Skin epidermis (tissue), 12 donors: ENCODE results near the gene ZNF451.
A peak's percentile ranks its signal among the peaks of the same experiment; 100 is the strongest.

Source experiments
- H3K27ac ChIP-seq, 21 experiments: fragments of 200-600 bp; sonication (generic) in 11 of 21; one replicate each; pipeline ENCODE4 v1.5.0; 2020; ENCODE audit warnings: mild to moderate bottlenecking in 3 of 21, inconsistent platforms in 2 of 21, moderate library complexity in 2 of 21
- H3K4me3 ChIP-seq, 7 experiments: fragments of 200-600 bp; sonication (generic) in 2 of 7; one replicate each; pipeline ENCODE4 v1.5.0; 2020; ENCODE audit warnings: inconsistent platforms in 2 of 7, mild to moderate bottlenecking in 2 of 7, moderate library complexity in 1 of 7

The ZNF451 gene

DNA sequence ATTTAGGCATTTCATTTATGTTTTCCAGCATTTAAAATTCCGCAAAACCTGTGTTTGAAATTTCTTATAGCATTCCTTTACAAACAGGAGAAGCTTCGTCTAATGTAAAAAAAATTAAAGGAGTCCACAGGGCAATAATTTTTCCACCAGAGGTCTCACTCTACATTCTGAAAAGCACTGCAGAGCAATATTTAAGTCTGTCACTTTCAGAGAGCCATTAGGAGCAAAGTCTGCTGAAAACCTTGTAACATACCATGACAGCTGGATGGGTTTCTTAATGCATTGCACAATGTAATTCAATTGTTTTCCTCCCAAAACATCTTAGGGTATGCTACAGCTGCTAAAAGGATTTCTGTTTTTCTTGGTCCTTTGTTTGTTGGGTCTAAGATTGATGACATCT, 100.2 kb downstream of the ZNF451 start:
- H3K4me3 ChIP-seq: no peak overlapping the region
- H3K27ac ChIP-seq: no peak overlapping the region

DNA sequence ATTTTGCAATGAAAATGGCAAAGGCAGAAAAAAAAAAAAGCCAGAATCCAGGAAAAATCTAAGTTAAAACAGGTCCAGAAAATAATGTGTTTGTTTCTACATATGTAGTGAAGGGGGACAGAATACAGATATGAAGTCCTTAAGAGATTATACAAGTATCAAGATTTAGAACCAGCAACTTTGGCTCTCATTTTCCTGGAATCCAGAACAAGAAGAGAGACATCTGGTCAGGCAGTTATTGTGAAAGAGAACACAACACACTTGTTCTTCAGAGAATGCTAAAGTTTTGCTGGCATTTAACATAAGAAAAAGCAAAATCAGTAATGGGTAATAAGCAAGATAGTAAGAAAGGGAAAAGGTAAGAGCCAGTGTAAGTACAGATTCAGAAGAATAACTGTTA, 103.2 kb downstream of the ZNF451 start:
- H3K4me3 ChIP-seq: no peak overlapping the region
- H3K27ac ChIP-seq: no peak overlapping the region

DNA sequence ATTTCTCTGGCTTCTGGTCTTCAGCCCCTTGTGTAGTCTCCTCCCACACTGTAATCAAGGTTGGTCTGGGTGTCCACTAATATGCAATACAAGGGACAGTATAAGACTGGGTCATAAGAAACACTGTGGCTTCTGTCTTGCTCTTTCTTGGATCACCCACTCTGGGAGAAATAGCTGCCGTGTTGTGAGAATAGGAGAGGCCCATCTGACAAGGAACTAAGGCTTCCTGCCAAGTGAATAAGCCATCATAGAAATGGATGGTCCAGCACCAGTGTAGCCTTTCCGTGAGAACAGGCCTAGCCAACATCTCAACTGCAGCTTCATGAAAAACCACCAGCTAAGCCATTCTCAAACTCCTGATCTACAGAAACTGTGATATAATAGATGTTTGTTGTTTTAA, 105.5 kb downstream of the ZNF451 start:
- Histone ChIP-seq H3K4me3 (no peak overlapping the region), H3K27ac (no peak overlapping the region)

DNA sequence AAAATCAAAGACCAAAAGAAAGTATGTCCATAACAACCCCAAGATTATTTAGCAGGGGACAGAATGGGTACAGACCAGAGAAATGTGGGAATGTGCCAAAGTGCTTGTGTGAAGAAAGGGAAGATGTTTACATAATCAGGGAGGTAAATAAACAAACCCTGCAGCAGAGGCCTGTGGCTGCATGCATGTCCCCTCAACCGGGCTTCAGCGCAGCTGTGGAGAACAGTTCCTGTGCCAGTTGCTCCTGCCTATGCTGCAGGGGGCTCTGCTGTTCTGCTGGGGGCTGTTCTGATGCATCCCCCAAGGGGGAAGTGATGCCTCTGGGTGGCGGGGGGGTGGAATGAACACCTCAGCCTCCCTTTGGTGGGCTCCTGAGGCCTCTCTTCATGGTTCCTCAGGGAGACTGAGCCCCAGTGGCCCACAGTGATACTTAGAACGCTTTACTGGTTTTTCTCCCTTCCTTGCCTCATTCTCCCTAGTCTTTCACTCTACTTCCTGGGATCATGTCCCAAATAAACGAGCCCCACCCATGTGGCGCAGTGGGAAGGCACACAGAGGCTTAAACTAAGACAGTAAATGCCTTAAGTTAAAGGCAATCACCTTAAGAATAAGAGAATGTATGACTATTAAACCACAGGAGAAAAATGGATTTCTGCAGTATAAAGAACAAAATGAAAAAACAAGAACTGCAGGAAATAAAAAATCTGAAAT, 109.1 kb downstream of the ZNF451 start:
- Histone ChIP-seq H3K4me3 (no peak overlapping the region), H3K27ac (no peak overlapping the region)

DNA sequence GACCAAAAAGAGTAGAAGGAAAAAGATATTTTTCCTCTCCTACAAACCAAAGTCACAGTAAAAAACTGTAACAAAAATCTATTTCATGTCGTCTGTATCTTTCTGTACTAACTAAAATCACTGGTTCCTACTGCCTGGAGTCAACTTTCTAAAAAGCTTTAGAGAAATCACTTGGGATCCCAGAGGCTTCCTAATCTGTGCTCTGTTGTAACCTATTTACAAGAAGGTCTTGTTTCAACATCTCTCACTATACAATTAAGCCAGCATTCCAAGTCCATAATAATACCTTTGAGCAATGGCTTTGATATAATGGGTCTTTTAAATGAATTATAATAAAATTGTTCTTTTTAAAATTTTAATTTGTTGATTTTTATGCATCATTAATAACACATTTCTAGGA, 111.7 kb downstream of the ZNF451 start:
- H3K4me3 ChIP-seq: no peak overlapping the region
- no peak overlapping the region for H3K27ac ChIP-seq

DNA sequence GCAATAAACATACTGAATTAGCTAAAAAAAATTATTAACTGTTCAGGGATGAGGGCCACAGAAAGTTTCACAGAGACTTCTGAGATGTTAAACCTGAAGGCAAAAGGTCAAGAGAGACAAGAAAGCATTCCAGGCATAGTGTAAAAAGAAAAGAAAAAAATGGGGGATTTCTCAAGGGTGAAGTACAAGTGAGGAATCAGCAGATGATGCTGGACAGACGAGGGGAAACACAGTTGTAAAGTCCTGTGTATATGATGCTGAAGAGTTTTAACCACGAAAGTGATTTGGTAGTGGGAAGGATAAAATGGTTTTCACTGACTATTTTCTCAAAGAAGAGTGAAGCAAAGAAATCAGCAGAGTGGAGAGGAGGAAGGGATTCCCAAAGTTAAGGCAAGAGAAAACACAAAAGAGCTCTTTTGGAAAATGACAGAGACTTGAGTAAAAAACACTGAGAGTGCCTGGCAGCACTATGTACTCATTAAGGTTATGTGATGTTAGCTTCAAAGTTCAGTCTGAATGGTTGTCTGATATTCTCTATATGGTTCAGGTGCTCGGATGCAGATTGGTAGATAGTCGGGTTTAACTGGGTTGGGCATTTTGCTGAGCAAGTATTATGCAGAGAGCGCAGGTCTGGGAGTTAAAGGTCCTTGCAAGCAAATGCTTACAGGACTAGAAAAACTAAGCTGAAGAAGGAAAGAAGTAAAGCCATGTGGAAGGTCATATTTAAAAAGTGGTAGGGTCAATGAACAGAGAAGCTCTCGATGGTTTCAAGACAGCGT, 115.8 kb downstream of the ZNF451 start:
- H3K27ac ChIP-seq: no peak overlapping the region
- H3K4me3 ChIP-seq: no peak overlapping the region

DNA sequence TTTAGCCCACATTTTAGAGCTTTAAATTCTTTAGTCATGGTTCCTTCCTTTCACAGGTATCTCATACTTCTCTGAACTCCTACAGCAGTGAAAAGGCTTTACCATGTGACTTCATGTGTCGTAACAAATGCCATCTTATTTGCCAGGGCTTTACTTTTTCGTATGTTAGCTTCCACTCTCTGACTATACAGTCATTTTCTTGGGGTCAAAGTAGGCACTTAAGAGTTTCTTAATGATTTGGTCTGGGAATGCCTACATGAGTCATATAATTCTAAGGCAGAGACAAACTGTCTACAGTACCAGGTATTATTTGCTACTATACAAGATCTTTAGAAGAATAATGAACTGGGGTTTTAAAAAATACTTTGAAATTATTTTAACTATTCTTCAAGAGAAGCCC, 117.2 kb downstream of the ZNF451 start:
- H3K27ac ChIP-seq: no peak overlapping the region
- H3K4me3 ChIP-seq: no peak overlapping the region

DNA sequence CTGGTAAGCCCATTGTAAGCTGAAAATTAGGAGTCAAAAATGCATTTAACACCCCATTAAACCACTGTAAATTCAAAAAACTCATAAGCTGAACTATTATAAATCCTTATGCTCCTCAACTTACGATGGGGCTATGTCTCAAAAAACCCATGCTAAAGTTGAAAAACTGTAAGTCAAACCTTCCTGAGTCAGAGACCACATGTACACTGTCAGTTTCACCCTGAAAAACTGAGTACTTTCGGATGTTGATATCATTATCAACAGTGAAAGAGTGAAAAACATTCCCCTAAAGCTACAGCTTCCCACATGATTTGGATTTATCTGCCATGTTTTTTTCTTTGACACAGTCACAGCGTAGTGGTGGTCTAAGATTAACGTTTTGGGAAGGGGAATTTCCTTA, 117.9 kb downstream of the ZNF451 start:
- H3K27ac ChIP-seq: no peak overlapping the region
- H3K4me3 ChIP-seq: no peak overlapping the region

DNA sequence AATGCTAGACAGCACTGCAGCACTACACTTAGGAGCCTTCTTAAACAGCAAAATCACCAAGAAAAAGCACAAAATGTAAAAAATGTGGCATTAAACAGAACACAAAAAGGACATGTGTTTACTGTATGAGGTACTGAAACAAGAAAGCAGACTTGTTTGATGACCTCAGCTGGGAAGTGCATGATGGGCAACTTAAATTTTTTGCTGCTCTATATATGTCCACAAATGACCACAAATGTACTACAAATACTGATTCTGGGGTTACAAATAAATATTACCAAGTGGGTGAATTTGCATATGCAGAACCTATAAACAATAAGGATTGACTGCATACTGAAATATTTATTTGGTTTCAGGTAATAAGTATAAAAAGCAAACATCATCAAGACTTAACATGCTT, 119.0 kb downstream of the ZNF451 start:
- Histone ChIP-seq H3K27ac (no peak overlapping the region), H3K4me3 (no peak overlapping the region)

DNA sequence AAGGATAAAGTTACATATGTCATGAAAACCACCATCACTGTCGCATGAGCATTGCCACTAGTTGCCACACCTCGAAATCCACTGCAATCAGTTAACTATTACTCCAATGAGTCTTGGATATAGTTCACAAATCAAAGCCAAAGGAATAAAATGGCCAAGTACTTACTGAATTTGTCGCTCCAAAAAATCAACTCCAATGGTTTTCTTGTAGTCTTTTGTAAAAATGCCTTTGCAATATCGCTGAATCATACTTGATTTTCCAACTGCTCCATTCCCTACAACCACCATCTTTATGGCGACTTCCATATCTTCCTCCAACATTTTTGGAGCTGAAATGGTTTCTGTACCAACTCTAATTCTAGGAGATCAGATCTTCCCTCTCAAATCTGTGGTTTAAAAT, 120.1 kb downstream of the ZNF451 start:
- Histone ChIP-seq H3K4me3 (no peak overlapping the region), H3K27ac (no peak overlapping the region)

DNA sequence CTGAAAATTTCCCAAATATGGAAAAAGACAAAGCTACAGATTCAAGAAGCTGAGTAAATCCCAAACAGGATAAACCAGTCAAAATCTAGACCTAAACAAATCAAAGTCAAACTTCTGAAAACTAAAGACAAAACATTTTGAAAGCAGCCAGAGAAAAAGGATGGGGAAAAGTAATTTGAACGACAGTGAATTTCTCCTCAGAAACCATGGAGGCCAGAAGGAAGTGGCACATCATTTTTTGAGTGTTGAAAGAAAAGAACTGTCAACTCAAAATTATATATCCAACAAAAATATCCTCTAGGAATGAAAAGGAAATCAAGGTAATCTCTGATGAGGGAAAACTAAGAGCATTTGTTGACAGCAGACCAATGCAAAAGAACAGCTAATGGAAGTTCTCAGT, 125.3 kb downstream of the ZNF451 start:
- H3K4me3 ChIP-seq: no peak overlapping the region
- H3K27ac ChIP-seq: no peak overlapping the region

DNA sequence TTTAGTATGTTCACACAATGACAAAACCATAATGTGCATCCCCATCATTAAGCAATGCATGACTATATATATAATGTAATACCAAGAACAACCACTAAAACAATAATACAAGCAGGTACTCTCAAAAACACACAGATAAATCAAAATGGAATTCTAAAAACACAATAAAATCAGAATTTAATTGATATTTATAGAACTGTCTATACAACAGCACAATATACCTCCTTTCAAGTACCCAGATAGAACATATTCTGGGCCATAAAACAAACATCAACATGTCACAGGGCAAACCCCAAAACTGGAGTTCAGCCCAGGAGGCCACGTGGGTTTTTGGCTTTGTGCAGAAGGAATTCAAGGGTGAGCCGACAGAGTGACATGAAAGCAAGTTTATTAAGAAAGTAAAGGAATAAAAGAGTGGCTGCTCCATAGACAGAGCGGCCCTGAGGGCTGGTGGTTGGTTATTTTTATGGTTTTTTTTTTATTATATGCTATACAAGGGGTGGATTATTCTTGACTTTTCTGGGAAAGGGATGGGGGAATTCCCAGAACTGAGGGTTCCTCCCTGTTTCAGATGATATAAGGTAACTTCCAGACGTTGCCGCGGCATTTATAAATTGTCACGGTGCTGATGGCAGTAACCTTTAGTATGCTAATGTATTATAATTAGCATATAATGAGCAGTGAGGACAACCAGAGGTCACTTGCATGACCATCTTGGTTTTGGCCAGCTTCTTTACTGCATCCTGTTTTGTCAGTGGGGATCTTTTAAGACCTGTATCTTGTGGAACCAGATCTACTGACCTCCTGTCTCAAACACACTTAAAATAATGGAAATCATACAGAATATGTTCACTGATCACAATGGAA, 126.5 kb downstream of the ZNF451 start:
- Histone ChIP-seq H3K27ac (peak overlapping the region in 1 of 21 experiments; percentile 47), H3K4me3 (no peak overlapping the region)

DNA sequence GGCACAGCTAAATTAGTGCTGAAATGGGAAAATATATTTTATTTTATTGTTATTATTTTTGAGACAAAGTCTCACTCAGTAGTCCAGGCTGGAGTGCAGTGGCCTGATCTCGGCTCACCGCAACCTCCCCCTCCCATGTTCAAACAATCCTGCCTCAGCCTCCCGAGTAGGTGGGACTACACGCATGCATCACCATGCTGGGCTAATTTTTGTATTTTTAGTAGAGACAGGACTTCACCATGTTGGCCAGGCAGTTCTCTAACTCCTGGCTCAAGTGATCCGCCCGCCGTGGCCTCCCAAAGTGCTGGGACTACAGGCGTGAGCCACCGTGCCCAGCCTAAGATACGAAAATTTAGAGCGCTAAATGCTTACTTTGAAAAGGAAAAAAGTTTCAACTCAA, 127.3 kb downstream of the ZNF451 start:
- H3K4me3 ChIP-seq: no peak overlapping the region
- H3K27ac ChIP-seq: peak overlapping the region in 1 of 21 experiments; percentile 20
